Keratinocyte (primary cell): Measurements from ENCODE around the gene APOA5. TPM values are rescaled to one million over a fixed set of nuclear protein-coding genes. Genes with fewer than 3 reads are reported as not detected.
"Not testable (repeated sequence)": the region's sequence is repeated elsewhere in the genome, so short reads cannot be mapped to it uniquely, and the experiment has no call there.

Source experiments
- DNase-seq: peaks from one replicate; pipeline ENCODE4 v3.0.0-alpha.2; 2011; ENCODE audit warnings: low read depth, missing footprints, low spot score
- FAIRE-seq: peaks from 2 replicates; lab custom pipeline; 2011; peaks lifted over from hg19 to GRCh38; lab: Jason Lieb, UNC
- H2AFZ ChIP-seq: 2 replicates; pipeline ENCODE4 v1.6.0; 2012; ENCODE audit warnings: low read length, control low read depth, inconsistent platforms; ENCODE audit not compliant: control insufficient read depth
- H3K27ac ChIP-seq: 2 replicates; pipeline ENCODE4 v1.5.1; 2011; ENCODE audit warnings: low read length; ENCODE audit not compliant: control insufficient read depth, insufficient read depth
- H3K27me3 ChIP-seq: 3 replicates; pipeline ENCODE4 v1.6.0; 2011; ENCODE audit warnings: low read length; ENCODE audit not compliant: control insufficient read depth, insufficient read depth; ENCODE audit errors: extremely low read depth
- H3K36me3 ChIP-seq, 2 experiments: 2 replicates in 1 of 2; 3 replicates in 1 of 2; pipeline ENCODE4 v1.5.1; 2011; ENCODE audit warnings: low read length in 2 of 2, mild to moderate bottlenecking in 1 of 2; ENCODE audit not compliant: control insufficient read depth in 2 of 2, insufficient read depth in 2 of 2; ENCODE audit errors: extremely low read depth in 1 of 2
- H3K4me1 ChIP-seq: 3 replicates; pipeline ENCODE4 v1.5.1; 2011; ENCODE audit warnings: low read length; ENCODE audit not compliant: control insufficient read depth, insufficient read depth; ENCODE audit errors: extremely low read depth
- H3K4me2 ChIP-seq: 3 replicates; pipeline ENCODE4 v1.6.0; 2011; ENCODE audit warnings: low read depth, low read length; ENCODE audit not compliant: control insufficient read depth, insufficient read depth; ENCODE audit errors: extremely low read depth
- H3K4me3 ChIP-seq, 3 experiments: fragments of 200-600 bp in 1 of 3; sonication (generic) in 1 of 3; 2 replicates in 2 of 3; 3 replicates in 1 of 3; pipeline ENCODE4 v1.5.1; 2011 to 2016; ENCODE audit warnings: low read length in 3 of 3, mild to moderate bottlenecking in 3 of 3, control low read depth in 2 of 3, inconsistent platforms in 1 of 3, low read depth in 1 of 3, mixed read lengths in 1 of 3, mixed run types in 1 of 3, moderate library complexity in 1 of 3; ENCODE audit not compliant: control insufficient read depth in 2 of 3, insufficient read depth in 2 of 3; ENCODE audit errors: extremely low read depth in 1 of 3
- H3K79me2 ChIP-seq: 2 replicates; pipeline ENCODE4 v1.6.0; 2012; ENCODE audit warnings: low read length; ENCODE audit not compliant: control insufficient read depth, insufficient read depth
- H3K9ac ChIP-seq: 3 replicates; pipeline ENCODE4 v1.6.0; 2011; ENCODE audit warnings: low read length; ENCODE audit not compliant: control insufficient read depth, insufficient read depth; ENCODE audit errors: extremely low read depth
- H3K9me1 ChIP-seq: 3 replicates; pipeline ENCODE4 v1.6.0; 2011; ENCODE audit warnings: low read length; ENCODE audit not compliant: control insufficient read depth, insufficient read depth; ENCODE audit errors: extremely low read depth
- H3K9me3 ChIP-seq: 2 replicates; pipeline ENCODE4 v1.5.1; 2012; ENCODE audit warnings: low read depth, low read length; ENCODE audit not compliant: control insufficient read depth
- H4K20me1 ChIP-seq: 3 replicates; pipeline ENCODE4 v1.6.0; 2011; ENCODE audit warnings: low read length; ENCODE audit not compliant: control insufficient read depth, insufficient read depth; ENCODE audit errors: extremely low read depth
- CTCF ChIP-seq, 3 experiments: IDR thresholded peaks in 1 of 3; conservative IDR thresholded peaks in 1 of 3; optimal IDR thresholded peaks in 1 of 3; 2 replicates in 2 of 3; 3 replicates in 1 of 3; pipeline versions ENCODE3 to v1.5.1; 2011; ENCODE audit warnings: low read length in 3 of 3, mild to moderate bottlenecking in 3 of 3, moderate library complexity in 2 of 3, control low read depth in 1 of 3, inconsistent platforms in 1 of 3; ENCODE audit not compliant: insufficient read depth in 2 of 3; ENCODE audit errors: extremely low read depth in 1 of 3
- EZH2 ChIP-seq: IDR thresholded peaks from one replicate; pipeline ENCODE4 v1.6.1; 2012; ENCODE audit warnings: inconsistent platforms, mild to moderate bottlenecking, low read length, moderate library complexity
- dilution Hi-C: fragments of 300-500 bp; cut with MboI; formaldehyde crosslinking; loops from one replicate; pipeline ENCODE4 v1.7.0; 2020; ENCODE audit warnings: low sequenced_read_pairs; ENCODE audit not compliant: extremely low pct_ligation_motif_present
- polyA plus RNA-seq, 5 experiments: library from polyadenylated mRNA; depleted of rRNA in 3 of 5; stranded (reverse) in 3 of 5; stranded (forward) in 1 of 5; unstranded in 1 of 5; fragments of >200 nt; gene quantifications; 1 replicate in 1 of 5; 2 replicates in 3 of 5; 3 replicates in 1 of 5; pipeline versions ENCODE4 v1.2.1 to v1.2.3, GENCODE V29; 2011 to 2012; ENCODE audit warnings: missing spikeins in 2 of 5, low read depth in 1 of 5, low replicate concordance in 1 of 5

Gene APOA5
- polyA plus RNA-seq, 1 donor (not counting 4 experiments of a cell fraction or from before 2014, with no cell fraction given): not detected

- H3K4me3 ChIP-seq: peak overlapping the region; percentile 13 to 59 (median 51)
- H3K36me3 ChIP-seq: no peaks in the 10 kb centered on the region
- peak; percentile 63 to 84 (median 83) for TF ChIP-seq CTCF (optimal IDR thresholded peaks at IDR 0.05 in 1 of 3, IDR thresholded peaks at IDR 0.05 in 1 of 3, conservative IDR thresholded peaks at IDR 0.05 in 1 of 3; ENCODE audit: extremely low read depth in 1 of 3, insufficient read depth in 2 of 3, low read length in 3 of 3)
- TF ChIP-seq EZH2: no peak
- peak overlapping the region; percentile 90 for H2AFZ ChIP-seq
- H3K27ac ChIP-seq: no peak overlapping the region
- H3K27me3 ChIP-seq: no peaks in the 10 kb centered on the region
- dilution Hi-C loops: no loop called here
- peak overlapping the region; percentile 18 for H3K9ac ChIP-seq
- no peaks in the 10 kb centered on the region for H4K20me1 ChIP-seq
- H3K4me2 ChIP-seq: peak overlapping the region; percentile 86
- no peaks in the 10 kb centered on the region for H3K9me3 ChIP-seq
- H3K4me1 ChIP-seq: peaks cover 4% of the 10 kb centered on the region
- no peaks in the 10 kb centered on the region for H3K9me1 ChIP-seq
- no peaks in the 10 kb centered on the region for H3K79me2 ChIP-seq
- FAIRE-seq (peak; percentile 48), DNase-seq (peak; percentile 65)
These were observed 44.3 kb upstream of the APOA5 start for GRCh38 chr11:116835791-116836631.

GRCh38 chr11:116835042-116835772 is 43.5 kb upstream of the APOA5 start:
- no peaks in the 10 kb centered on the region for H4K20me1 ChIP-seq
- H3K4me1 ChIP-seq: peaks cover 4% of the 10 kb centered on the region
- FAIRE-seq (no peak), DNase-seq (no peak)
- no peaks in the 10 kb centered on the region for H3K9me3 ChIP-seq
- peak overlapping the region; percentile 15 for H3K9ac ChIP-seq
- H3K4me3 ChIP-seq: peak overlapping the region in 1 of 3 experiments; percentile 59
- no peaks in the 10 kb centered on the region for H3K9me1 ChIP-seq
- H3K79me2 ChIP-seq: no peaks in the 10 kb centered on the region
- dilution Hi-C loops: no loop called here
- peak overlapping the region; percentile 86 for H3K4me2 ChIP-seq
- H3K36me3 ChIP-seq: no peaks in the 10 kb centered on the region
- H3K27ac ChIP-seq: no peak overlapping the region
- peak overlapping the region; percentile 26 for H2AFZ ChIP-seq
- H3K27me3 ChIP-seq: no peaks in the 10 kb centered on the region
- no peak for TF ChIP-seq EZH2
- TF ChIP-seq CTCF (optimal IDR thresholded peaks at IDR 0.05 in 1 of 3, IDR thresholded peaks at IDR 0.05 in 1 of 3, conservative IDR thresholded peaks at IDR 0.05 in 1 of 3; ENCODE audit: extremely low read depth in 1 of 3, insufficient read depth in 2 of 3, low read length in 3 of 3): no peak

DNA sequence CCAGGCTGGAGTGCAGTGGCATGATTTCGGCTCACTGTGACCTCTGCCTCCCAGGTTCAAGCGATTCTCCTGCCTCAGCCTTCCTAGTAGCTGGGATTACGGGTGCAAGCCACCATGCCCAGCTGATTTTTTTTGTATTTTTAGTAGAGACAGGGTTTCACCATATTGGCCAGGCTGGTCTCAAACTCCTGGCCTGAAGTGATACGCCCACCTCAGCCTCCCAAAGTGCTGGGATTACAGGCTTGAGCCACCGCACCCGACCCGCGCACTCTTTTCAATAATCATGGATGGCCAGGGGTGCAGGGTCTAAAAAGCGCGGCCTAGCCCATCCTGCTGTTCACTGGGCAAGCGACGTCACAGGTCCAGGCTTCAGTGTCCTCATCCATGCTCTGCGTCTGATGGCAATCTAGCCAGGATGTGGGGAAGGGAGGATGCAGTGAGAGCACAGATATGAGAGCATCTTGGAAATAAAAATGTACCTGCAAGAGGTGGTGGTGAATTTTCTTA is 42.9 kb upstream of the APOA5 start:
- H3K4me2 ChIP-seq, H4K20me1 ChIP-seq, H2AFZ ChIP-seq, H3K27ac ChIP-seq, H3K36me3 ChIP-seq, H3K9ac ChIP-seq, FAIRE-seq, DNase-seq, dilution Hi-C loops, H3K4me1 ChIP-seq, H3K9me3 ChIP-seq, H3K4me3 ChIP-seq, H3K27me3 ChIP-seq, H3K79me2 ChIP-seq, H3K9me1 ChIP-seq: not testable (repeated sequence)
